Fibroblast of pulmonary artery (primary cell): ENCODE data around the gene LTBP2.
"Not testable (repeated sequence)": the region's sequence is repeated elsewhere in the genome, so short reads cannot be mapped to it uniquely, and the experiment has no call there.

ENCODE experiments used
- DNase-seq: peaks from one replicate; pipeline ENCODE4 v3.0.0-alpha.2; 2010; ENCODE audit warnings: low read depth
- H3K4me3 ChIP-seq: replicated peaks from 2 replicates; pipeline ENCODE4 v1.5.1; 2011; ENCODE audit warnings: low read depth, mild to moderate bottlenecking, control low read depth, low read length, moderate library complexity
- CTCF ChIP-seq: IDR thresholded peaks from 2 replicates; pipeline ENCODE4 v1.5.1; 2011; ENCODE audit warnings: mild to moderate bottlenecking, control low read depth, low read length, inconsistent platforms; ENCODE audit errors: missing control alignments

Gene LTBP2

GRCh38 chr14:74457565-74457895 lies 154.5 kb downstream of the LTBP2 start:
- H3K4me3 ChIP-seq: no peak overlapping the region
- TF ChIP-seq CTCF: no peak
- DNase-seq: no peak

GRCh38 chr14:74456684-74457564 lies 155.1 kb downstream of the LTBP2 start:
- no peak overlapping the region for H3K4me3 ChIP-seq
- DNase-seq: no peak
- TF ChIP-seq CTCF: no peak

GRCh38 chr14:74454397-74454796 lies 157.6 kb downstream of the LTBP2 start:
- DNase-seq, H3K4me3 ChIP-seq: not testable (repeated sequence)
